HG03039 (cell line): ENCODE results near the gene BRICD5.

Experiments
- ATAC-seq: cut with Tn5 transposase; IDR thresholded peaks from one replicate; pipeline ENCODE4 v1.9.1; 2021; ENCODE audit warnings: mild to moderate bottlenecking, moderate library complexity; ENCODE audit not compliant: unreplicated experiment

The BRICD5 gene

DNA sequence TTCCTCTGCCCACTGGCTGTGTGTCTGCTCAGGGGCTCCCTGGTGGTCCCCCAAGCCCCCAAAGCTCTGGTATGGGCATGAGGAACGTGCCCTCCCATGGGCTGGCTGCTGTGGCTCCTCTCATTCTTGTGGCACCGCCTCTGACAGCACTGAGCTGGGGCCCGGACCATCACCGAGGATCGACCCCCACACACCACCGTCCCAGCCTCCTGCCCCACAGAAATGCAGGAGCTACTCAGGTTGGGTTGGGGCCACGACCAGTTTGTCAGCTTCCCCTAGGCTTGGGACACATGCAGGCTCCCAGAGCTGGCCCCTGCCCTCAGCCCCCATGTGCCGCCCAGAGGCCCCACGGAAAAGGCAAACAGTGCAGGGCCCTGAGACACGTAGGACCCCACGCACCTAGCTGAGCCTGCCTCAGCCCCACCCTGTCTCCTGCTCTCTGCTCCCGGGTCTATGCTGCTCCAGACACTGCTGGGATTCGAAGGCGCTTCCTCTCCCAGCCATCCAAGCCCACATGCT, 11.0 kb downstream of the BRICD5 start:
- no peak for ATAC-seq

GRCh38 chr16:2199095-2199494, 11.6 kb downstream of the BRICD5 start:
- no peak for ATAC-seq

DNA sequence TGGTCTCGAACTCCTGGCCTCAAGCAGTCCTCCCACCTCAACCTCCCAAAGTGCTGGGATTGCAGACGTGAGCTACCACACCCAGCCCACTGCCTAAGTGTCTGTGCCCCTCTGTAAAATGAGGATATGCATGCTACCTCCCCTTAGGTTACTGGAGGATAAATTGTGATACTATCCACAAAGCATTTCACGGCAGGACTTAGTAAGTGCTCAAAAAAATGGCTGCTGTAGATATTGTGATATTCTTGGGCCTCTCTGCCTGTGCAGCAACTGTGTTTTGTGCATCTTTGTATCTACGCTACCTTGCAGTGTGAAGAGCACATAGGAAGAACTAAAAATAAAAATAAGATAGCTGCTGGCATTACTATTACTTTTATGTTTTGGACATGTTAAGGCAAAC, 12.4 kb downstream of the BRICD5 start:
- no peak for ATAC-seq

GRCh38 chr16:2197765-2198164, 12.9 kb downstream of the BRICD5 start:
- no peak for ATAC-seq

GRCh38 chr16:2196981-2197511, 13.6 kb downstream of the BRICD5 start:
- no peak for ATAC-seq

DNA sequence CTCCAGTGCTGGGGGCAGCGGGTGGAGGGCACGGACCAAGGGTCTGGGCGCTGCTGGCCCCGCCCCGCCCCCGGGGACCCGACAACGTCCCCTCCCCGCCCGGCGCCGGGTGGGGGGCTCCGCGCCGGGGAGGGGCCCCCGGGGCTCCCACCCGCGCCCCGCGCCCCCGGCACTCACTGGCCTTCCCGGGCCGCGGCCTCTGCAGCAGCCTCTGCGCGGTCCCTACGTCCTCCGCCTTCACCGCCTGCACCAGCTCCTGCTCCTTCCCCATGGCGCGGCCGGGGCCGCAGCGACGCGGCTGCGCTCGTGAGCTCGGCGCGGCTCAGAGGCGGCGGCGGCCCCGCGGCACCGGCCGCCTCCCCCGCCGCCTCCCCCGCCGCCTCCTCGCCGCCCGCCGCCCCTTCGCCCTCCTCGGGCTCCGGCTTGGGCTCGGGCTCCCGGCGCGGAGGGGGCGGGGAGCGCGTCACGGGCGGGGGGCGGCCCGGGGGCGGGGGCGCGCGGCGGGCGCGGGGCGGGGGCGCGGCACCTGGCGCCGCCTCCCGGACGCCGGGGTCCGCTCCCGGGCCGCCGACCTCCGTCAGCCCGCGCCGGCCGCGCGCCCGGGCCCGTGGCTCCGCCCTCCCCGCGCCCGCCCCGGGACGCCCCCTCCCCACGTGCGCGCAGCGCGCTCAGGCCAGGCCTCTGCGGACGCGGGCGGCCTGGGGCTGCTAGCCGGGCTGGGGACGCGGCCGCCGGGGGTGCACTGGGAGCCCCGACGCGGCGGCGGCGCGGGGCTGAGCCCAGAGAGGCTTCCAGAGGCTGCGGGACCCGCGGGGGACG, 14.3 kb downstream of the BRICD5 start, which contains the start of gene CASKIN1:
Gene CASKIN1, minus strand, starts transcription at position 444 of the 819 bp plus-strand sequence. Its CDS starts 173 bp downstream, at position 271.
- ATAC-seq, result no peak

DNA sequence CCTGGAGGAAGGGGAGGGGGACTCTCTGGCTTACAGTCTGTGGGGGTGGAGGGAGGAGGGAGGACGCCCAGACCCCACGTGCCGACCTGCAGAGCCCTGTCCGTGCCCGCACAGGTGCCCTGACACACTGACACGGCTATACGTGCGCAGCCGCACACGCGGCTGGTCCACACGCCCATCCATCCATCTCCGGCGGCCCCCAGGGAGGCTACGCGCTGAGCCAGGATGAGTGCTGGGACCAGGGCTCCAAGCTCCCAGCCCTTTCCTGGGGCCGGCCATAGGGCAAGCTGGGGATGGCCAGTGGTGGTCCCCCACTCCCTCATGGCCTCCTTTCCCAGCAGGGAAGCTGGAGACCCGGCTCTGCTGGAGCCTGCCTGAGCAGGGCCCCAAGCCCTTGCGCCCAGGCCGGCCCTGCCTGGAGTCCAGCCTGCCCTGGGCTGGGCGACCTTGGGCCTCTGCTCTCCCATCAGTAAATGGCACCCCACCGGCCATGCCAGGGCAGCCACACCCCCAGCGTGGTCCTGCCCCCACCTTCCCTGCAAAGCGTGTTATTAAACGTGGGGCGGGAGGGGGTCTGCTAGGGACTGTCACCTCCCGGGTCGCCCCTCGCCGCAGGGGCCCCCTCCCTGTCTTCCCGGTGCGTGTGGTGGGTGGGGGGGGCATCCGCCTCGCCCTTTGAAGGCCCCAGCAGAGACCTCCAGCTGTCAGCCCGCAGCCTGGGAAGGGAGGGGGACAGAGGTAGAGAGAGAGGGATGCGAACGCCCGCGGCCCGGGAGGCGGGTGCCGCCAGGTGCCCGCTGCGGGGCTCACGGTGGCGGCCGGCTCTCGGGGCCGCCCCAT, 15.1 kb downstream of the BRICD5 start:
- no peak for ATAC-seq

DNA sequence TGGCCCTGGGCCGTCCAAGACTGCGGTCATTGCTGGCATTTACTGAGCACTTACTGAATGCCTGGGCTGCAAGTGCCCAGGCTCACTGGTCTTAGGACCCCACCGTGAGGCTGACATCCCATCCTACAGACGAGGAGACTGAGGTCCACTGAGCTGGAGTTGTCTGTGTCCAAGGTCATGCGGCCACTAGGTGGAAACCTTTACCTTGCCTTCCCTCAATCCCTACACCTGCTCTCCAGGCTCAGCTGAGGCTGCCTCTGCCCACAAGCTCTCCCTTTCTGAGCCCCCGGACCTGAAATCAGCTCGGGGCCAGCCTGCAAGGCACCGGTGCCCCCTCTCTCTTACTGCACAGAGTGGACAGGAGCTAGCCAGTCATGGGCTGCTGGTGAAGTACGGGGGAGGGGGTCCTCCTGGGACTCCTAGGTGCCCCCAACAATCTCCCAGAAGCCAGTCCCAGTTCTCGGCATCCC, 15.8 kb downstream of the BRICD5 start:
- no peak for ATAC-seq

- ATAC-seq, result no peak
These were observed 16.4 kb downstream of the BRICD5 start for GRCh38 chr16:2194166-2194834.

GRCh38 chr16:2191446-2191706, 19.3 kb downstream of the BRICD5 start:
- no peak for ATAC-seq

DNA sequence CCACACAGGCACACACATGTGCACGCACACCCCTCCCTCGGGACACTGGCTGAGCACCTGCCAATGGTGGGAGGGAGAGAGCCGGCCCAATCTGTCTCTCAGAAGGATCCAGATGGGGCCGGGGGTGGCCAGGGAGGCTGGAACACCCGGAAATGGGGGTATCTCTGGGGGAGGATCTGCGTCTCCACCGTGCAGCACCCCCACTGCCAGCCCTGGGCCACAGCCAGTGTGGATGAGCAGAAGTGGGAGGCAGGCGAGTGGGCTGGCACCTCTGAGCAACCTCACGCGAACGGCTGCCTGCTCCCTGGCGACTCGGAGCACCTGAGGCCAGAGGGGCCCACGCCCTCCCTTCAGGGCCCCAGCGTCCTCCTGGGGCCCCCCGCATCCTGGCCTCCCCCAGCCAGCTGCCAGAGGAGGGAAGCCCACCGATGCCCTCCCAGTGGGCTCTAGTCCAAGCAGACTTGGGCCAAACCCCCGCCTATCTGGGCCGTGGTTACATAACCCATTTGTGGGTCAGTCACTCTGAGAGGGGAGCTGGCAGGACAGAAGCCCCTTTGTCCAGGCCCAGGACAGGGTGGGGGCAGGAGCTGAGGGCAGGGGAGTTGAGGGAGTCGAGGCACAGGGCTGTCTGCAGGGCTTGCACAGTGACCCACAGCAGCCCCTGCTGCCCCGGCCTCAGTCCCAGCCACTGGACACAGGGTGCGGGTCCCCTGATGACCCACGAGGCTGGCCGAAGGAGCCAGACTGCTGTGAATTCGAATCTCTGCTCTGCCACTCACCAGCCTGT, 19.8 kb downstream of the BRICD5 start:
- no peak for ATAC-seq

GRCh38 chr16:2190002-2190658, 20.5 kb downstream of the BRICD5 start:
- no peak for ATAC-seq

DNA sequence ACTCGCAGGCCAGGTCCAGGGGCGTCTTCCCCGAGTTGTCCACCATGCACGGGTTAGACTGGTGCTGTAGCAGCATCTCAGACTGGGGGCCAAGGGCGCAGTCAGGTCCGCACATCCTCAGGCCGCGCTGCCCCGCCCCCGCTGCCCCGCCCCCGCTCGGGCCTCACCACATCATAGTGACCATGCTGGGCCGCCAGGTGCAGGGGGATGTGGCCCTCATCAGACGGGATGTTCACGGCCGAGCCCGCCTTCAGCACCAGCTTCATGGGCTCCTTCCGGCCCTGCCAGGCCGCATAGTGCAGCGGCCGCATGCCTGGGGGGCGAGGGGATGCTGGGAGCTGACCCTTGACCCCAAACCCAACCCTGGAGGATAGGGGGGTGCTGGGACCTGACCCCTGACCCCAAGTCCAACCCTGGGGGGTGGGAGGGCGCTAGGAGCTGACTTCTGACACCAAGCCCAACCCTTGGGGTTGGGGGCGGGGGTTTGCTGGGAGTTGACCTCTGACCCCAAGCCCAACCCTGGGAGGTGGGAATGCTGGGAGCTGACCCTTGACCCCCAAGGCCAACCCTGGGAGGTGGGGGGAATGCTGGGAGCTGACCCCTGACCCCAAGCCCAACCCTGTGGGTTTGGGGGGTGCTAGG, 21.3 kb downstream of the BRICD5 start:
- ATAC-seq, result no peak

GRCh38 chr16:2188395-2188794, 22.3 kb downstream of the BRICD5 start:
- ATAC-seq, result no peak

- no peak for ATAC-seq
These were observed 23.5 kb downstream of the BRICD5 start for GRCh38 chr16:2187212-2187611.

DNA sequence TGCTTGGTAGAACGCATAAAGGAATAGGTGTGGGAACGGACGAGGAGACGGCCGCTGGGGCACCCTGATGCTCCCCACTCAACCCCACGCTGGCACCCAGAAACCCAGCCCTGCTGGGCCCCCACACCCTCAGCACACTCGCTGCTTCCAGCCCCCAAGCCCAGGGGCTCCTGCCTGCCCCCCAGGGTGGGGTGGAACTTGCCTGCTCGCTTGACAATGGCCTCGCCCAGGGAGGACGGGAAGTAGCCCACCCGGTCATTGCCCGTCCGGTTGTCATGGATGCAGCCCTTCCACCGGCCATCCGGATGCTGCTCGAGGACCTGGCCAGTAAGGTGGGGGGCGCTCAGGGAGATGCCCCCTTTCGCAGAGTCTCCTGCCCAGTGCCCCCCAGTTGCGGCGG, 24.2 kb downstream of the BRICD5 start:
- ATAC-seq, result no peak

DNA sequence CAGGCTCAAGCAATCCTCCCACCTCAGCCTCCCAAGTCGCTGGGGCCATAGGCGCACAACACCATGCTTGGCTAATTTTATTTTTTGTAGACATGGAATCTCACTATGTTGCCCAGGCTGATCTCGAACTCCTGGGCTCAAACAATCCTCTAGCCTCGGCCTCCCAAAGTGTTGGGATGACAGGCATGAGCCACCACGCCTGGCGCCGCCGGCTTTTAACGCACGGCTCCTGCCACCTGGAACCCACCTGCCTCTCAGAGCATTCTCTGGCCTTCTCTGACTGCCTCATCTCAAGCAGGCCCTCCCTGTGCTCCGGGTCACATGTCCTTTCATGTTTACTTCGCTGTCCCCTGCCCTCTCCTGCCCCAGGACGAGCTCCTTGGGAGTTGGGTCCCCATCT, 24.6 kb downstream of the BRICD5 start:
- no peak for ATAC-seq

DNA sequence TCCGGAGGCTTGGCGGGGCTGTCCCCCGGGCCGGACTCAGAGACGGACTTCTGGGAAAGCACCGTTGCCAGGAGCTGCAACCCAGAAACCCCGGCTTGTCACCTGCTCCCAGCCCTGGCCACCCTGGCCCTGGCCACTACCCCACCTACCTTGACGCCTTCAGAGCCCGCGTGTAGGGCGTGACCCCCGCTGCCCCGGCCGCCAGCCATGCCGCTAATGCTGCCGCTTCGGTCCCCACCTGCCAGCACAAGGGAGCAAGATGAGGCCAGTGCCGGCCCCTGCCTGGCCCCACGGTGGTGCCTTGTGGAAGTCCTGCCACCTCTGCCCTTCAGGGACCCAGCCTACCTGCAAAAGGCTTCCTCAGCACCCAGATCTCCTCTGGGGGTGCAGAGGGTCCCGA, 25.7 kb downstream of the BRICD5 start:
- ATAC-seq, result no peak

DNA sequence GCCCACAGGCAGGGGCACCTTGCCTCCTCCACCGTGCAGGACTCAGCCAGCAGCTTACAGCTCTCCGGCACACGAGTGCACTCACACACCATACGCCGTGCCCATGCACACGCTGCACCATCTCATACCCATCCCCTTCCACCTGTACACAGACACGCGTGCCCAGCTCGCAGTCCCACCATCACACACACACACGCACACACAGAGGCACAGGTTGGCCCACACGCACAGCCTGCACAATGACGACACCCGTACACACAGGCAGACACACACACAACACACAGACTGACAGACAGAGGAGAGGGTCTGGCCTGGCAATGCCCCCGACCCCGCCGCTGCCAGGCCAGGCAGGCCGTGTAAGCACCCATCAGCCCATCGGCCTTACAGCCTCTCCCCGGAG, 26.3 kb downstream of the BRICD5 start:
- ATAC-seq, result no peak
